ENCODE data around the gene NIFK.
"Not testable (repeated sequence)": the region's sequence is repeated elsewhere in the genome, so short reads cannot be mapped to it uniquely, and the experiment has no call there.

Gene NIFK

DNA sequence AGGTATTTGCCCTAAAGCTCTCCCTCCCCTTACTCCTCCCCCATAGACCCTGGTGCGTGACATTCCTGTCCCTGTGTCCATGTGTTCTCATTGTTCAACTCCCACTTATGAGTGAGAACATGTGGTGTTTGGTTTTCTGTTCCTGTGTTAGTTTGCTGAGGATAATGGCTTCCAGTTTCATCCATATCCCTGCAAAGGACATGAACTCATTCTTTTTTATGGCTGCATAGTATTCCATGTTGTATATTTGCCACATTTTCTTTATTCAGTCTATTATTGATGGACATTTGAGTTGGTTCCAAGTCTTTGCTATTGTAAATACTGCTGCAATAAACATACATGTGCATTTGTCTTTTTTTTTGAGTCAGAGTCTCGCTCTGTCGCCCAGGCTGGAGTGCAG lies 46.1 kb downstream of the NIFK start:
- not testable (repeated sequence) for DNase-seq

GRCh38 chr2:121690095-121690494 lies 46.6 kb downstream of the NIFK start:
- DNase-seq, result no peak

- DNase-seq, result no peak
Observed at GRCh38 chr2:121689356-121689755, 47.3 kb downstream of the NIFK start.

DNA sequence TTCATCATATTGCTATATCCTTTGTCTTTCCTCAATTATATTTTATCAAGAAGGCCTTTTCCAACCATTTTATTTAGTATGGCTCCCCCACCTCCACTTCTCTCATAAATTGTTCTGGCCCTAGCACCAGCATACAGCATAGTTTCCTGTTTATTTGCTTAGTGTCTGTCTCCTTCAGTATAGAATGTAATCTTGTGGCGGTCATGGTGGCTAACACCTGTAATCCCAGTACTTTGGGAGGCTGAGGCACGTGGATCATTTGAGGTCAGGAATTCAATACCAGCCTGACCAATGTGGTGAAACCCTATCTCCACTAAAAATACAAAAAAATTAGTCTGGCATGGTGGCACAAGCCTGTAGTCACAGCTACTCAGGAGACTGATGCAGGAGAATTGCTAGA lies 47.9 kb downstream of the NIFK start:
- DNase-seq, result no peak

GRCh38 chr2:121686902-121687301 lies 49.8 kb downstream of the NIFK start:
- no peak for DNase-seq

GRCh38 chr2:121686218-121686617 lies 50.5 kb downstream of the NIFK start:
- DNase-seq, result no peak

- DNase-seq, result no peak
Observed at GRCh38 chr2:121682396-121683298, 54.0 kb downstream of the NIFK start.

DNA sequence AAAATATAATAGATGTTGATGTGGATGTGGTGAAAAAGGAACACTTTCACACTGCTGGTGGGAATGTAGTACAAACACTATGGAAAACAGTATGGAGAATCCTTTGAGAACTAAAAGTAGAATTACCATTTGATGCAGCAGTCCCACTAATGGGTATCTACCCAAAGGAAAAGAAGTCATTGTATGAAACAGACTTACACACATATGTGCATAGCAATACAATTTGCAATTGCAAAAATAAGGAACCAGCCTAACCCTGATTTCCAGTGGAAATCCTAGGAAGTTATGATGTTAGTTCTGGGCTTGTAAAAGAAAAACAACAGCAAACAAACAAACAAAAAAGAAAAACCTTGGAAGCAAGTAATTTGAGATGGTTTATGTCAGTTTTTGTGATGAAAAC lies 58.8 kb downstream of the NIFK start:
- no peak for DNase-seq
